HEK293 (cell line): ENCODE measurements around the gene NUDCD3.

Source experiments
- CTCF ChIP-seq: fragments of 450-650 bp; formaldehyde crosslinking; IDR thresholded peaks from 2 replicates; pipeline ENCODE4 v1.5.1; 2016; ENCODE audit warnings: missing biosample characterization, missing genetic modification characterization
- PRDM10 ChIP-seq: fragments of 450-650 bp; formaldehyde crosslinking; IDR thresholded peaks from 2 replicates; pipeline ENCODE4 v1.5.1; 2016; ENCODE audit warnings: missing biosample characterization, missing genetic modification characterization
- ZBTB21 ChIP-seq: fragments of 450-650 bp; formaldehyde crosslinking; IDR thresholded peaks from 2 replicates; pipeline ENCODE4 v1.5.1; 2017; ENCODE audit warnings: missing biosample characterization, missing genetic modification characterization
- ZFP41 ChIP-seq: fragments of 450-650 bp; formaldehyde crosslinking; IDR thresholded peaks from 2 replicates; pipeline ENCODE4 v1.5.1; 2016; ENCODE audit warnings: missing biosample characterization, missing genetic modification characterization, borderline replicate concordance
- ZNF133 ChIP-seq: fragments of 450-650 bp; formaldehyde crosslinking; IDR thresholded peaks from 2 replicates; pipeline ENCODE4 v1.5.1; 2016; ENCODE audit warnings: missing biosample characterization, missing genetic modification characterization
- ZNF148 ChIP-seq: fragments of 450-650 bp; formaldehyde crosslinking; IDR thresholded peaks from 2 replicates; pipeline ENCODE4 v1.5.0; 2017; ENCODE audit warnings: missing biosample characterization, missing genetic modification characterization, borderline replicate concordance
- ZNF157 ChIP-seq: fragments of 450-650 bp; formaldehyde crosslinking; IDR thresholded peaks from 2 replicates; pipeline ENCODE4 v1.5.1; 2016; ENCODE audit warnings: missing biosample characterization, missing genetic modification characterization
- ZNF398 ChIP-seq: fragments of 450-650 bp; formaldehyde crosslinking; IDR thresholded peaks from 2 replicates; pipeline ENCODE4 v1.5.1; 2017; ENCODE audit warnings: missing biosample characterization, missing genetic modification characterization
- ZNF433 ChIP-seq: fragments of 450-650 bp; formaldehyde crosslinking; IDR thresholded peaks from 2 replicates; pipeline ENCODE4 v1.5.1; 2016; ENCODE audit warnings: missing biosample characterization, missing genetic modification characterization, low read depth
- ZNF48 ChIP-seq: fragments of 450-650 bp; formaldehyde crosslinking; IDR thresholded peaks from 2 replicates; pipeline ENCODE4 v1.5.1; 2016; ENCODE audit warnings: missing biosample characterization, missing genetic modification characterization
- ZNF701 ChIP-seq: fragments of 450-650 bp; formaldehyde crosslinking; IDR thresholded peaks from 2 replicates; pipeline ENCODE4 v1.5.1; 2016; ENCODE audit warnings: missing biosample characterization, missing genetic modification characterization
- ZSCAN5A ChIP-seq: fragments of 450-650 bp; formaldehyde crosslinking; IDR thresholded peaks from 2 replicates; pipeline ENCODE4 v1.5.1; 2016; ENCODE audit warnings: missing biosample characterization, missing genetic modification characterization

- TF ChIP-seq ZNF433 (tag by site-specific recombination) (no peak), CTCF (tag by site-specific recombination) (no peak), PRDM10 (tag by site-specific recombination) (no peak), ZSCAN5A (tag by site-specific recombination) (no peak), ZFP41 (tag by site-specific recombination) (no peak), ZNF701 (tag by site-specific recombination) (no peak), ZNF133 (tag by site-specific recombination) (no peak), ZBTB21 (tag by site-specific recombination) (no peak), ZNF48 (no peak), ZNF398 (tag by site-specific recombination) (no peak), ZNF157 (tag by site-specific recombination) (no peak), ZNF148 (no peak)
Measured at GRCh38 chr7:44379366-44380188, 110.9 kb downstream of the NUDCD3 start.
